ENCODE measurements around the gene PSMB2.

The PSMB2 gene

GRCh38 chr1:35633547-35633946, 7.8 kb downstream of the PSMB2 start (continued):
- TF ChIP-seq ZNF175 (tag by site-specific recombination; IDR thresholded peaks at IDR 0.05) (no peak), ZNF664 (tag by site-specific recombination; IDR thresholded peaks at IDR 0.05) (no peak), GFI1B (tag by site-specific recombination; IDR thresholded peaks at IDR 0.05) (no peak), ZBTB10 (tag by site-specific recombination; IDR thresholded peaks at IDR 0.05) (no peak), PRDM4 (tag by site-specific recombination; IDR thresholded peaks at IDR 0.05) (no peak), ZNF114 (tag by site-specific recombination; IDR thresholded peaks at IDR 0.05) (no peak), ZNF214 (tag by site-specific recombination; IDR thresholded peaks at IDR 0.05; ENCODE audit: borderline replicate concordance) (no peak), ZNF148 (tag by site-specific recombination; IDR thresholded peaks at IDR 0.05; ENCODE audit: borderline replicate concordance) (no peak), ZNF548 (tag by site-specific recombination; IDR thresholded peaks at IDR 0.05) (no peak), PRDM10 (tag by site-specific recombination; IDR thresholded peaks at IDR 0.05) (no peak), SCRT1 (tag by site-specific recombination; IDR thresholded peaks at IDR 0.05; ENCODE audit: borderline replicate concordance) (no peak)
- TF ChIP-seq, protein P1, sequence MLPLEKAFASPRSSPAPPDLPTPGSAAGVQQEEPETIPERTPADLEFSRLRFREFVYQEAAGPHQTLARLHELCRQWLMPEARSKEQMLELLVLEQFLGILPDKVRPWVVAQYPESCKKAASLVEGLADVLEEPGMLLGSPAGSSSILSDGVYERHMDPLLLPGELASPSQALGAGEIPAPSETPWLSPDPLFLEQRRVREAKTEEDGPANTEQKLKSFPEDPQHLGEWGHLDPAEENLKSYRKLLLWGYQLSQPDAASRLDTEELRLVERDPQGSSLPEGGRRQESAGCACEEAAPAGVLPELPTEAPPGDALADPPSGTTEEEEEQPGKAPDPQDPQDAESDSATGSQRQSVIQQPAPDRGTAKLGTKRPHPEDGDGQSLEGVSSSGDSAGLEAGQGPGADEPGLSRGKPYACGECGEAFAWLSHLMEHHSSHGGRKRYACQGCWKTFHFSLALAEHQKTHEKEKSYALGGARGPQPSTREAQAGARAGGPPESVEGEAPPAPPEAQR (tag by site-specific recombination; IDR thresholded peaks at IDR 0.05), result no peak

- H3K9me3 ChIP-seq (ENCODE audit: control insufficient read depth, insufficient read depth, low read depth, low read length), result no peaks in the 10 kb centered on the region
- peaks cover 68 to 98% of the 10 kb centered on the region in 2 experiments for H3K36me3 ChIP-seq (ENCODE audit: control insufficient read depth in 2 of 2, insufficient read depth in 1 of 2, low read length in 2 of 2)
- peaks cover 5% of the 10 kb centered on the region for H3K4me1 ChIP-seq (ENCODE audit: control insufficient read depth, insufficient read depth, low read length)
- POLR2A ChIA-PET, result interaction anchor here (0.6 kb wide), 1 partner anchor 50 kb away, joined by 3 read pairs; no protein-coding TSS in a partner anchor
- no peak overlapping the region for H3K4me3 ChIP-seq (ENCODE audit: low read depth, low read length)
- H3K27ac ChIP-seq (ENCODE audit: extremely low read depth, low read depth, low read length), result no peak overlapping the region
- CTCF ChIA-PET, result no interaction called here
- TF ChIP-seq MZF1 (tag by site-specific recombination; IDR thresholded peaks at IDR 0.05; ENCODE audit: borderline replicate concordance) (no peak), ZNF391 (tag by site-specific recombination; IDR thresholded peaks at IDR 0.05; ENCODE audit: borderline replicate concordance, low read depth) (no peak)
- TF ChIP-seq, protein P2, sequence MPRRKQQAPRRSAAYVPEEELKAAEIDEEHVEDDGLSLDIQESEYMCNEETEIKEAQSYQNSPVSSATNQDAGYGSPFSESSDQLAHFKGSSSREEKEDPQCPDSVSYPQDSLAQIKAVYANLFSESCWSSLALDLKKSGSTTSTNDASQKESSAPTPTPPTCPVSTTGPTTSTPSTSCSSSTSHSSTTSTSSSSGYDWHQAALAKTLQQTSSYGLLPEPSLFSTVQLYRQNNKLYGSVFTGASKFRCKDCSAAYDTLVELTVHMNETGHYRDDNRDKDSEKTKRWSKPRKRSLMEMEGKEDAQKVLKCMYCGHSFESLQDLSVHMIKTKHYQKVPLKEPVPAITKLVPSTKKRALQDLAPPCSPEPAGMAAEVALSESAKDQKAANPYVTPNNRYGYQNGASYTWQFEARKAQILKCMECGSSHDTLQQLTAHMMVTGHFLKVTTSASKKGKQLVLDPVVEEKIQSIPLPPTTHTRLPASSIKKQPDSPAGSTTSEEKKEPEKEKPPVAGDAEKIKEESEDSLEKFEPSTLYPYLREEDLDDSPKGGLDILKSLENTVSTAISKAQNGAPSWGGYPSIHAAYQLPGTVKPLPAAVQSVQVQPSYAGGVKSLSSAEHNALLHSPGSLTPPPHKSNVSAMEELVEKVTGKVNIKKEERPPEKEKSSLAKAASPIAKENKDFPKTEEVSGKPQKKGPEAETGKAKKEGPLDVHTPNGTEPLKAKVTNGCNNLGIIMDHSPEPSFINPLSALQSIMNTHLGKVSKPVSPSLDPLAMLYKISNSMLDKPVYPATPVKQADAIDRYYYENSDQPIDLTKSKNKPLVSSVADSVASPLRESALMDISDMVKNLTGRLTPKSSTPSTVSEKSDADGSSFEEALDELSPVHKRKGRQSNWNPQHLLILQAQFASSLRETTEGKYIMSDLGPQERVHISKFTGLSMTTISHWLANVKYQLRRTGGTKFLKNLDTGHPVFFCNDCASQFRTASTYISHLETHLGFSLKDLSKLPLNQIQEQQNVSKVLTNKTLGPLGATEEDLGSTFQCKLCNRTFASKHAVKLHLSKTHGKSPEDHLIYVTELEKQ (tag by site-specific recombination; IDR thresholded peaks at IDR 0.05; ENCODE audit: borderline replicate concordance), result no peak
These were observed 9.9 kb downstream of the PSMB2 start for GRCh38 chr1:35631396-35631795.

Data from HEK293 (cell line).